HG03108 (cell line): ENCODE measurements around the gene GDPD5.

Source experiments
- ATAC-seq: cut with Tn5 transposase; IDR thresholded peaks from one replicate; pipeline ENCODE4 v1.9.1; 2021; ENCODE audit warnings: moderate library complexity; ENCODE audit not compliant: unreplicated experiment

The GDPD5 gene

GRCh38 chr11:75403983-75404658, 121.6 kb downstream of the GDPD5 start:
- ATAC-seq, result no peak

GRCh38 chr11:75403037-75403436, 122.7 kb downstream of the GDPD5 start:
- ATAC-seq, result no peak

- ATAC-seq, result no peak
These were observed 123.6 kb downstream of the GDPD5 start for GRCh38 chr11:75402002-75402773.

GRCh38 chr11:75400146-75400865, 125.4 kb downstream of the GDPD5 start:
- ATAC-seq, result no peak

GRCh38 chr11:75399344-75400145, 126.2 kb downstream of the GDPD5 start, which contains the start of gene RPS3:
Gene RPS3 (plus strand): TSS chr11:75399518. CDS start chr11:75399548, 30 bp downstream.
- peak; percentile 93 for ATAC-seq

GRCh38 chr11:75398906-75399305, 126.8 kb downstream of the GDPD5 start:
- ATAC-seq, result no peak

GRCh38 chr11:75394085-75394840, 131.5 kb downstream of the GDPD5 start:
- ATAC-seq, result no peak

- ATAC-seq, result no peak
These were observed 135.8 kb downstream of the GDPD5 start for GRCh38 chr11:75389925-75390324.

- no peak for ATAC-seq
These were observed 136.5 kb downstream of the GDPD5 start for GRCh38 chr11:75389276-75389605.

GRCh38 chr11:75388386-75389275, 137.1 kb downstream of the GDPD5 start:
- ATAC-seq, result no peak

- no peak for ATAC-seq
These were observed 137.9 kb downstream of the GDPD5 start for GRCh38 chr11:75387736-75388294.

GRCh38 chr11:75386942-75387630, 138.7 kb downstream of the GDPD5 start:
- no peak for ATAC-seq
